SKM-1 treated with dmso at 0.1 percent for 144 hours (cell line): Measurements from ENCODE around the gene SLFN12L.
"Not testable (repeated sequence)": the region's sequence is repeated elsewhere in the genome, so short reads cannot be mapped to it uniquely, and the experiment has no call there.

ENCODE experiments used
- DNase-seq: peaks from one replicate; lab custom pipeline; 2025; ENCODE audit not compliant: unreplicated experiment; lab: John Stamatoyannopoulos, UW

SLFN12L gene

GRCh38 chr17:35543856-35544255, 6.4 kb upstream of the SLFN12L start:
- no peak for DNase-seq

GRCh38 chr17:35542990-35543389, 5.5 kb upstream of the SLFN12L start:
- no peak for DNase-seq

- no peak for DNase-seq
Measured at GRCh38 chr17:35541434-35541833, 4.0 kb upstream of the SLFN12L start.

- peak; percentile 58 for DNase-seq
Measured at GRCh38 chr17:35540589-35541404, 3.3 kb upstream of the SLFN12L start.

GRCh38 chr17:35539659-35540026, 2.2 kb upstream of the SLFN12L start:
- DNase-seq = no peak

- no peak for DNase-seq
Measured at GRCh38 chr17:35536664-35537171, 760 bp downstream of the SLFN12L start.

- DNase-seq = not testable (repeated sequence)
Measured at GRCh38 chr17:35535406-35535805, 2.1 kb downstream of the SLFN12L start.

GRCh38 chr17:35534576-35535093, 2.8 kb downstream of the SLFN12L start:
- no peak for DNase-seq

GRCh38 chr17:35531160-35531559, 6.3 kb downstream of the SLFN12L start:
- no peak for DNase-seq

GRCh38 chr17:35529866-35530265, 7.6 kb downstream of the SLFN12L start:
- no peak for DNase-seq

GRCh38 chr17:35529326-35529725, 8.2 kb downstream of the SLFN12L start:
- not testable (repeated sequence) for DNase-seq

- peak; percentile 4 for DNase-seq
Measured at GRCh38 chr17:35523296-35523695, 14.2 kb downstream of the SLFN12L start.

GRCh38 chr17:35521654-35522256, 15.7 kb downstream of the SLFN12L start:
- DNase-seq = peak; percentile 23

- peak; percentile 38 for DNase-seq
Measured at GRCh38 chr17:35521150-35521549, 16.3 kb downstream of the SLFN12L start.

GRCh38 chr17:35519906-35520442, 17.5 kb downstream of the SLFN12L start:
- DNase-seq = no peak

- DNase-seq = no peak
Measured at GRCh38 chr17:35519439-35519838, 18.0 kb downstream of the SLFN12L start.

- DNase-seq = not testable (repeated sequence)
Measured at GRCh38 chr17:35518431-35518830, 19.0 kb downstream of the SLFN12L start.

GRCh38 chr17:35515027-35515426, 22.5 kb downstream of the SLFN12L start:
- no peak for DNase-seq

GRCh38 chr17:35514564-35514963, 22.9 kb downstream of the SLFN12L start:
- no peak for DNase-seq

GRCh38 chr17:35510052-35510451, 27.4 kb downstream of the SLFN12L start:
- DNase-seq = no peak

GRCh38 chr17:35507714-35508113, 29.8 kb downstream of the SLFN12L start:
- not testable (repeated sequence) for DNase-seq

GRCh38 chr17:35499548-35499947, 37.9 kb downstream of the SLFN12L start:
- DNase-seq = no peak
